Nephron (organoid): ENCODE measurements around the gene EI24.
"Not testable (repeated sequence)": the region's sequence is repeated elsewhere in the genome, so short reads cannot be mapped to it uniquely, and the experiment has no call there.

Source experiments
- H3K27ac Mint-ChIP-seq, 3 experiments: 2 replicates each; pipeline ENCODE4 v1.8.0; 2020; ENCODE audit warnings: mixed read lengths in 3 of 3, mild to moderate bottlenecking in 2 of 3, moderate library complexity in 1 of 3
- H3K27me3 Mint-ChIP-seq: 2 replicates; pipeline ENCODE4 v1.8.0; 2021; ENCODE audit warnings: low read depth, mild to moderate bottlenecking, moderate library complexity, mixed read lengths
- H3K36me3 Mint-ChIP-seq: 2 replicates; pipeline ENCODE4 v1.8.0; 2020; ENCODE audit warnings: low read depth, mixed read lengths
- H3K4me1 Mint-ChIP-seq: 2 replicates; pipeline ENCODE4 v1.8.0; 2020; ENCODE audit warnings: mixed read lengths
- H3K4me3 Mint-ChIP-seq, 3 experiments: 2 replicates each; pipeline ENCODE4 v1.8.0; 2020; ENCODE audit warnings: mild to moderate bottlenecking in 3 of 3, mixed read lengths in 3 of 3, moderate library complexity in 2 of 3
- H3K9me3 Mint-ChIP-seq: 2 replicates; pipeline ENCODE4 v1.8.0; 2020; ENCODE audit warnings: mixed read lengths
- TF ChIP-seq, protein P1 (sequence below), 3 experiments: fragments of 200-600 bp; sonication (generic); IDR thresholded peaks; one replicate each; pipeline ENCODE4 v1.5.0; 2021; ENCODE audit warnings: antibody characterized with exemption in 3 of 3; ENCODE audit not compliant: unreplicated experiment in 3 of 3

Gene EI24

GRCh38 chr11:125570952-125571351, 1.7 kb downstream of the EI24 start:
- Mint-ChIP-seq H3K9me3 (no peaks in the 10 kb centered on the region), H3K4me3 (peak overlapping the region; percentile 88 to 94 (median 88)), H3K27ac (peak overlapping the region in 1 of 3 experiments; percentile 41), H3K36me3 (peaks cover 27% of the 10 kb centered on the region), H3K27me3 (peaks cover 4% of the 10 kb centered on the region), H3K4me1 (peaks cover 16% of the 10 kb centered on the region)
- TF ChIP-seq, protein P1, sequence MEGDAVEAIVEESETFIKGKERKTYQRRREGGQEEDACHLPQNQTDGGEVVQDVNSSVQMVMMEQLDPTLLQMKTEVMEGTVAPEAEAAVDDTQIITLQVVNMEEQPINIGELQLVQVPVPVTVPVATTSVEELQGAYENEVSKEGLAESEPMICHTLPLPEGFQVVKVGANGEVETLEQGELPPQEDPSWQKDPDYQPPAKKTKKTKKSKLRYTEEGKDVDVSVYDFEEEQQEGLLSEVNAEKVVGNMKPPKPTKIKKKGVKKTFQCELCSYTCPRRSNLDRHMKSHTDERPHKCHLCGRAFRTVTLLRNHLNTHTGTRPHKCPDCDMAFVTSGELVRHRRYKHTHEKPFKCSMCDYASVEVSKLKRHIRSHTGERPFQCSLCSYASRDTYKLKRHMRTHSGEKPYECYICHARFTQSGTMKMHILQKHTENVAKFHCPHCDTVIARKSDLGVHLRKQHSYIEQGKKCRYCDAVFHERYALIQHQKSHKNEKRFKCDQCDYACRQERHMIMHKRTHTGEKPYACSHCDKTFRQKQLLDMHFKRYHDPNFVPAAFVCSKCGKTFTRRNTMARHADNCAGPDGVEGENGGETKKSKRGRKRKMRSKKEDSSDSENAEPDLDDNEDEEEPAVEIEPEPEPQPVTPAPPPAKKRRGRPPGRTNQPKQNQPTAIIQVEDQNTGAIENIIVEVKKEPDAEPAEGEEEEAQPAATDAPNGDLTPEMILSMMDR (IDR thresholded peaks at IDR 0.05; ENCODE audit: unreplicated experiment in 3 of 3): no peak

GRCh38 chr11:125572916-125573315, 3.6 kb downstream of the EI24 start:
- TF ChIP-seq, protein P1 (IDR thresholded peaks at IDR 0.05; ENCODE audit: unreplicated experiment in 3 of 3): no peak
- Mint-ChIP-seq H3K4me1 (peaks cover 16% of the 10 kb centered on the region), H3K27ac (no peak overlapping the region), H3K27me3 (no peaks in the 10 kb centered on the region), H3K4me3 (no peak overlapping the region), H3K9me3 (no peaks in the 10 kb centered on the region), H3K36me3 (peaks cover 41% of the 10 kb centered on the region)

- peaks cover 58% of the 10 kb centered on the region for H3K36me3 Mint-ChIP-seq
- H3K27me3 Mint-ChIP-seq, H3K4me3 Mint-ChIP-seq, H3K4me1 Mint-ChIP-seq, H3K9me3 Mint-ChIP-seq, H3K27ac Mint-ChIP-seq: not testable (repeated sequence)
These were observed 7.9 kb downstream of the EI24 start for GRCh38 chr11:125577181-125577580.

DNA sequence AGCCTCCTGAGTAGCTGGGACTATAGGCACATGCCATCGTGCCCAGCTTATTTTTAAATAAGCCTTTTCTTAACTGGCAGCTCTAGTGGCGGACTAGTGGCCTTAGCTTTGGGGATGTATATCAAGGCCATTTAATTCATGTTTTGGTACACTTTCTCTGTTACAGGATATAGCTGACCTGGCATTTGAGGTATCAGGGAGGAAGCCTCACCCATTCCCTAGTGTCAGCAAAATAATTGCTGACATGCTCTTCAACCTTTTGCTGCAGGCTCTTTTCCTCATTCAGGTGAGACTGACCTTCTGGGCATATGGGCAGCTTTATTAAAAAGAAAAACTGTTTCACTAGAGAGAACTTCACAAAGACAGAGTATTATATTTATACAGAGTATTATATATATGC, 9.5 kb downstream of the EI24 start:
- TF ChIP-seq, protein P1 (IDR thresholded peaks at IDR 0.05; ENCODE audit: unreplicated experiment in 3 of 3): no peak
- peaks cover 66% of the 10 kb centered on the region for H3K36me3 Mint-ChIP-seq
- H3K27me3 Mint-ChIP-seq: no peaks in the 10 kb centered on the region
- no peaks in the 10 kb centered on the region for H3K9me3 Mint-ChIP-seq
- H3K4me3 Mint-ChIP-seq: no peak overlapping the region
- peak overlapping the region in 1 of 3 experiments; percentile 80 for H3K27ac Mint-ChIP-seq
- peaks cover 5% of the 10 kb centered on the region for H3K4me1 Mint-ChIP-seq

GRCh38 chr11:125579811-125580210, 10.5 kb downstream of the EI24 start:
- Mint-ChIP-seq H3K9me3 (no peaks in the 10 kb centered on the region), H3K27ac (peak overlapping the region in 1 of 3 experiments; percentile 61), H3K4me3 (peak overlapping the region in 1 of 3 experiments; percentile 50), H3K36me3 (peaks cover 66% of the 10 kb centered on the region), H3K27me3 (no peaks in the 10 kb centered on the region), H3K4me1 (peaks cover 5% of the 10 kb centered on the region)
- TF ChIP-seq, protein P1 (IDR thresholded peaks at IDR 0.05; ENCODE audit: unreplicated experiment in 3 of 3): no peak

GRCh38 chr11:125583496-125583895, 14.2 kb downstream of the EI24 start:
- Mint-ChIP-seq H3K27ac (no peak overlapping the region), H3K4me3 (no peak overlapping the region), H3K4me1 (peaks cover 8% of the 10 kb centered on the region), H3K36me3 (peaks cover 46% of the 10 kb centered on the region), H3K9me3 (peaks cover 2% of the 10 kb centered on the region), H3K27me3 (no peaks in the 10 kb centered on the region)
- TF ChIP-seq, protein P1 (IDR thresholded peaks at IDR 0.05; ENCODE audit: unreplicated experiment in 3 of 3): no peak
